NCI-H2081 treated with DMSO at 0.1 percent for 48 hours (cell line): ENCODE data around the gene TTC13.

ENCODE experiments used
- DNase-seq: peaks from one replicate; lab custom pipeline; 2025; lab: John Stamatoyannopoulos, UW

Gene TTC13

DNA sequence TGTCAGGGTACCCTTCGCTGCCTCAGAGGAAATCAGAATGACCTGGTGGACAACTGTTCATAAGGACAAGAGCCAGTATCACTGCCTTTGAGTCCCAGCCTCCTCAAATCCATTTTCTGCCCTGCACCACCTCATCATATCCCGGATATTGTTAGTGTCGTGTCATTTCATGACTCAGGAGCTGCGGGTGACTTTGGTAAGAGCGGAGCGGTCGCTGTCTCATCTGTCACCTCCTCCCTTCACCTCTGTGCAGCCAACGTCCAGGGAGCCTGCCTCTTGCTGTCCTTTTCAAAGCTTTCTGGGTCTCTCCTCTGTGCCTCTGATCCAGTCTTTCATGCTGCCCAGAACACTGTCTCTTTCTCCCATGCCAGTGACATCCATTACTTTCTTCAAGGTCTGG lies 103.3 kb downstream of the TTC13 start:
- no peak for DNase-seq

DNA sequence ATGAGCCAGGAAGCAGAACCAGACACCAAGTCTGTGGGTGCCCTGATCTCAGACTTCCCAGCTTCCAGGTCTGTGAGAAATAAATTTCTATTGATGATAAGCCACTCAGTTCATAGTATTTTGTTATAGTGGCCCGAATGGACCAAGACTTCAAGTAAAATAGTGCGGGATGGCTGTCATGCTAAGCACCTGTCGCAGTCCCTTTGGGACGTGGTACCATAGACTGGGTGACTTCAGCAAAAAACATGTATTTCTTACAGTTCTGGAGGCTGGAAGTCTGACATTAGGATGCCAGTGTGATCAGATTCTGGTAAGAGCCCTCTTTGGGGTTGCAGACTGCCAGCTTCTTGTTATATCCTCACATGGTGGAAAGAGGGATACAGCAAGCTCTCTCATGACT lies 107.7 kb downstream of the TTC13 start:
- no peak for DNase-seq

DNA sequence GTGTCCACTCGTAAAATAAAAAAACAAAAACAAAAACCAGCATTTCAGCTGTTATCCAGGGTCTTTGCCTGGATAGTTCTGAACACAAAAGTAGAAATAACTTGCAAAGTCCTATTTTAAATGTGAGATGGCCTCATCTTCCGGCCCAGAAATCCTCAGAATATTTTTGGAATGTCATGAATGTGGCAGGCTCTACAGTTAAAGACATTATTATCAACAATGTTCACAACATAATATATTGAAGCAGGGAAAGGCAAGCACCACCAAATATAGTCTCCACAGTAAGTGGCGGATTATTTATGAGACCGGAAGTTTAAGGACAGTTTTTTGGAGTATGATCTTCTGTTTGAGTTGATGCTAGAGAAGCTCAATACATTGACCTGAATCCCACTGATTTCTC lies 109.2 kb downstream of the TTC13 start:
- DNase-seq: no peak

DNA sequence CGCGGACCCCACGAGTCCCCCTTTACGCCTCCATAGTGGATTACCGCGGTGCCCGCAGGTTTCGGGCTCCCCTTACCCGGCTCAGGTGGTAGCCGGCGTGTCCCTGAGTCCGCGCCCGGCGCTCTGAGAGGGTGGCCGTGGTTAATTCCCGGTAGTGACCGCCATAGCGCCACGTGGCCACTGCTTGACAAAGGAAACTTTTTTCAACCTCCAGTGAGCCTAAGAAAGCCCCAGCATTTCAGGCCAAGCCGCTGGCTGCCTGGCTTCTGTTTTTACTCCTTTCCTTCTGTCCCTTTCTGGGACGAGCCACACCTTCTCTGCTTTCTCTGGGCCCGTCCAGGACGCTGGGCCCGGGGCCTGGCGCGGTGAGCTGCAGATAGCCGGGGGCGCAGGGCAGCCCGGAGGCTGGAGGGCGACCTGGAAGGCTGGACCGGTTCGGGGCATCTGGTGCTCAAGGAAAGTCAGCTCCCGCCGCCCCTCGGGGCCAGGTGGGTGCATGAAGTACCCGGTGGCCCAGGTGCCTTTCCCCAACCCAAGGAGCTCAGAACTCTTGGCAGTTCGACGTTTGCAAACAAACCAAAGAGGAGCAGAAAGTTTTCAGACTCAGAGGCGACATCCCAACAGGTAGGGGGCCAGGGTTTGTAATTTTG lies 109.8 kb downstream of the TTC13 start:
- DNase-seq: no peak

DNA sequence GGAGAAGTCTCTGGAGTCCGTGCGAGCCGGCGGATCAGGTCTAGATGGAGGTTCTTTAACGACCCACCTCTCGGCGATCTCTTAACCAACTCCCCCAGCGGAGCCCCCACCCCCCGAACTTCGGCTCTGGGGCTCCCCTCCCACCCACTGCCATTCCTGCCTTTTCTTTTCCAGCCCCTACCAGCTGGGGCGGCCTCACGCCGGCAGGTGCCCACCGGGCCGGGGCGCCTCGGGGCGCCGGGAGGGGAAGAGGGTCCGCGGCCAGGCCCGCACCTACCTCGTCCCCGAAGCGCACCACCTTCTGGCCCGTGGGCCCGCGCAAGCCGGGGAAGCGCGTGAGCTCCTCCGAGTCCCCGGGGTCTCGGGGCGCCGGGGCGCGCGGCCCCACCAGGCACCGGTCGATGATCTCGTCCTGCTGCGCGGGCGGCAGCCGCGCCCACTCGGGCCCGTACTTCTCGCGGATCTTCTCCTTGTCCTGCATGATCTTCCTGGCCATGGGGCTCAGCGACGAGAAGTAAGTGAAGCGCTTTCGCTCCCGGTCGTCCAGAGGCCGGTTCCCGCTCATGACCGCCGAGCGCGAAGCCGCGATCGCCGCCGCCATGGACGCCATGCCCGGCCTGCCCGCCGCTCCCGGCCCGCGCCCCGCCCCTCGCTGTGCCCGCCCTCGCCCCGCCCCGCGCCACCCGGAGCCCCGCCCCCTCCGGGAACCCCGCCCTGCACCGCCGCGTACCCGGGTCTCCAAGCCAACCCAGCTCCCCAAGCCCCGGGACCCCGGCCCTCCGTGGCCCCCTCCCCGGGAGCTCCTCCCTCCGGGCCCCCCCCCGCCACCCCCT lies 110.5 kb downstream of the TTC13 start, which contains the start of gene C1orf198:
Gene C1orf198 (minus strand): TSS at position 619 of the 833 bp plus-strand sequence. CDS start 9 bp downstream, at position 610.
- DNase-seq: no peak

DNA sequence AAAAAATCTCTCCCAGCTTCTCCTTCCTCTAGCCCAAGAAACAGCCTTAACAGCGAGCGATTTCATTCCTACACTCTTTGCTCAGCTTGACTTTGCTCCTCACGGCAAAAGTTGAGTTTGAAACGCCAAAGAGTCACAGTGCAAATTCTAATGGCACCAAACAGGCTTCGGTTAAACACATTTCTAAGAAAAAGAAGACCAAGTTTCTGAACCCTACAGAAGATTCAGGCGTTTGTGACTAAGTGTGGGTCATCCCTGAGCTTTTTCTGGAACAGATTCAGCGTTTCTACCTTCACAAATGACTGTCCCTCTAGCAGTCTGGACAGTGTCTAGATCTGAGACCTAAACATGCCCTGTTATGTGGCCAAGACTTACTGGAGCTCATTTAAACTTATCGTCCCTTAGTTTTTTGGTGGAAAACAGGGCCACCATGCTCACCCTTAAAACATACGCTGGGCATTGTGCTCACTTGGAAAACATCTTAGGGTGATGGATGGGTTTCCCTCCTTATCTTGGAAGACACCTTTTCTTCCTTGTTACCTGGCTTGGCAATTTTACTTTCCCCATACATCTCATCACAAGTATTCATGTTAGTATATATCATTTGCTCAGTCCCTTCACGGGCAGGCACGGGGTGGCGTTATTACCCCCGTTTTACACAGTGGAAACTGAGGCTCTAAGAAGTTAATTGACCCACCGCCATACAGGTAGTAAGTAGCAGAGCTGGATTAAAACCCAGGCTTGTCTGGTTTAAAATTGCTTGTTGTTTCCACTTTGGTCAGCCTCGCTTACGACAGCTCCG lies 111.4 kb downstream of the TTC13 start:
- DNase-seq: no peak

DNA sequence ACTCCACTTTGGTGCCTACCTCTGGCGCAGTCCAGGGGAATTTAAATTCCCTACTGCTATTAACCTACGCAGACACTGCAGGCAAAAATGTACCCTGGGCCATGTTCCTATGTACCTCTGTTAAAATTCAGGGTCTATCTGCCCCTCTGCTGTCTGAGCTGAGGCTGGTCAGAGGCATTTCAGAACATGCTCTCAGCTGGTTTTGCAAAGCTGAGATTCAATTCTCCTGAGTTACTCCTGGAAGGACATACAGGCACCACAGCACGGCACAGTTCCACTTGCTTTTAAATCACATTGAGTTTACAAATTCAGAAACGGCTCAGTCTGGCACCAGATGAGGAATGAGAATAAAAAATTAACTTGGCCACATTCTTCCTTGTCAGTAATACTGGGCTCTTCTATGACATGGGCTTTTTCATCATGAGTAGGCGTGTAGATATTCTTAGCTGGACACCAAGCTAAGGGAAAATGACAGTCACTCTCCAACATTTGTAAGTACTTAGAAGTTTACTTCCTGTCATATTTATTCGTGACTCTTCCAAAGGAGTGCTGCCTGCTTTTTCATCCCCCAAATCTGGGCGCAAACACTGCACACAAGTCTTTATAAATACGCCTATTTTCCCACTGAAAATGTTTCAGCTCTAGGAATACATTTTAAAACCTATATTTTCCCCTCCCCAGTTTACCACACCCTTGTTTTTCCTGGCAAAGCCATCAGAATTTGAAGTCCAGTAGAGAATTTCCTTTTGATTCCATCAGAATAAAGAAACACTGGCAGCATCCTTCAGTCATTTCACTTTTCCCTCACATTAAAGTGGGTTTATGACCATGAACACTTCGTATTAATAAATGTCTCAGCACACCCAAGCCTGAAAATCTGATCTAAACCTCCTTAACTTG lies 112.2 kb downstream of the TTC13 start:
- no peak for DNase-seq

DNA sequence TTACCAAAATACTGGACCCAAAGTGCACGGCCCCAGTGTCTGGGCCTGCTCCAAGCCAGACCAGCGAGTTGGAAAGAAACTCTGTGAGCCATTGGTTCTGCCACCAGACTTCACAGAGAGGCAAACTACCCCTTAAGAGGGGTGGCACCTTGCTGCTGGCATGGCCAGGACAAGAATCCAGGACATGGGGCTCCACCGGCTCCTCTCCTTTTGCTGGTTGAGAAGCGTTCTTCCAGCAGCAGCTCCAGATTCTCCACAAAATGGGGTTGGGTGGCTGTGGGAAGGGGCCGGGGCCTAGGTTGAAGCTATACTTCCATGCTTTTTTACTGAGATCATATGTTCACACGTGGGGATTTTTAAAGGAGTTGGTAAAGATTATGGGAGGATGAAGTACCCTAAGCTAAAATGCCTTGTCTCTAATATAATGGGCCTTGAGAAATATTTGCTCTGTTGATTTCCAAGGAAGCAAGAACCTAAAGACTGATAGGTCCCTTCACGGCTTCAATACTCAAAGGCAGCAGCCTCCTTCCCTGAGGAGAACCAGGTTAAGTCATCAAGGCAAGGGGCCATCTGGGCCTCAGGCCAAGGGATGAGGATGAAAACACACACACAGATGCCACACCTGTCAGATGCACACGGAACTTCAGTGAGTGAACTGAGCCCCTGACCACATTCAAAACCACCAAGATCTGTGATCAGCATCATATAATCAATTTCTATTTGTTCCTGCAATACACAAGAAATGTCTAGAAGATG lies 113.4 kb downstream of the TTC13 start:
- no peak for DNase-seq

DNA sequence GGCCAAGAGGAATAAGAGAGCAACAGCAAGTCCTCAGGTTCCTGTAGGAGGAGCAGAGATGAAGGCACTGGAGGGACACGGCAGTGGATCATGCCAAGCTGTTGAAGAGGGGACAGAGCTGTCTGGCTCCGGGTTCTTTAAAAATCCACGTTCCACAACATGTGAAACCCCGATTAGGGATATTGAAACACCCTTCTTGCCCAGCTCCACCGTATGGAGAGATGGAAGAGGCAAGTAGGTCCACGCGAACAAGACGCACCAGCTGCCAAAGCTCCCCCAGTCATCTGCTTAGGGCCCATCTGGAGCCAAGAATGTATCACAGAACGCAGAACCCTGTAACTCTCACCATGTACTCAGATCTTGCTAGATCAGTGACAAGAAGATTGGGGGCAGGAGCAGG lies 114.2 kb downstream of the TTC13 start:
- no peak for DNase-seq

DNA sequence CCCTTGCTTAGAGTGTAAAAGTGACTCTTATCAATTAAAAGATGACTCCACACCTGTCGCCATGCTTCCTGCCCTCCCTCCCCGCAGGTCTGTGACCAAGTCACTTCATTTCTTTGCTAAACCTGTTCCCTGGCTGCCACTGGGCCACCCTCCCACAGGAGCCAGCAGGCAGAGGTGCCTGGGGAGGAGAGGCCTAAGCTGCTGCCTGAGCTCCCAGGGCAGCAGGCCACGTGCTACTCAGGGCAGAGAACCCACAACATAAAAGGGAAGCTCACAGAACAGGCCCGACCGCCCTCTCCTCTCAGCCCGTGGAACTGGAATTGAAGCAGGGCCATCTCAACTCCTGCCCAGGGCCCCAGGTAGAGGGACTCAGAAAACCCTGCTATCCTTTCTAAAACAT lies 115.2 kb downstream of the TTC13 start:
- no peak for DNase-seq

DNA sequence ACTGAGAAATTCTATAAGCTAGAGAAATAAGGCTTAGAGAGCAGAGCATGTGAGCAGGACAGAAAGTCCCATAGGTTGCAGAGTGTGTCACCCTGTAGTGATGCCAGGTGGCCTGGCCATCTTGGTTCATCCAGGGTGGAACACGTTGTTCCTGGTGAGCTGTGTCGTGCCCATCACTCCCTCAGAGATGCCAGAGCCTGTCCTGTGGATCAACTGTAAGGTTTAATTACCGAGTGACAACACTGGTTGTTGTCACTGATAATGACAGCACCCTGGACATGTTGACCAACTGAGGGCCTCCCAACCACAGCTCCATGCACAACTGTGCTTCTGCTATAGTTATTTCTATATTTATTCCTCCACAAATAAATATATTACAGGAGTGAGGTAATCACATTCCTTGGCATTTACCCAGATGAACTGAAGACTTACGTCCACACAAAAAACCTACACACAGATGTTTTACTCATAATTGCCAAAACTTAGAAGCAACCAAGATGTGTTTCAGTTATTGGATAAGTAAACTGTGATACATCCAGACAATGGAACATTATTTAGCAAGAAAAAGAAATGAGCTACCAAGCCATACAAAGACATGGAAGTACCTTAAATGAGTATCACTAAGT lies 116.6 kb downstream of the TTC13 start:
- DNase-seq: no peak

DNA sequence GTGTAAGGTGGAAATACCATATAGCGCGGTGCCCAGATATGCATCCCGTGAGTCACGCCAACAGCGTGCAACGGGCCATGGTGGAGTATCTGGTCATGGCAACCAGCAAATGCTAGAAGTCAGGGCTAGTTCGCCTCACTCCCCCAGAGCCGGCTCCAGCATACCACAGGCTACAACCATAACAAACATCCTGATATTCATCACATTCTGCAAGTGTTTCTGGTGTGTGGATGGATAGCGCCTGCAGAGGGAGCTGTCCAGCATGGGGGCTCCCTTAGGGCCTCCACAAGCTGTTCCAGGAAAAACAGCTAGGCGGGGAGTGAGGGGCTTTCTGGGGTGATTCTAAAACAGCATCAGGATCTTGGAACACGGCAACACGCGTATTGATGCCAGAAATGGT lies 117.2 kb downstream of the TTC13 start:
- DNase-seq: no peak

DNA sequence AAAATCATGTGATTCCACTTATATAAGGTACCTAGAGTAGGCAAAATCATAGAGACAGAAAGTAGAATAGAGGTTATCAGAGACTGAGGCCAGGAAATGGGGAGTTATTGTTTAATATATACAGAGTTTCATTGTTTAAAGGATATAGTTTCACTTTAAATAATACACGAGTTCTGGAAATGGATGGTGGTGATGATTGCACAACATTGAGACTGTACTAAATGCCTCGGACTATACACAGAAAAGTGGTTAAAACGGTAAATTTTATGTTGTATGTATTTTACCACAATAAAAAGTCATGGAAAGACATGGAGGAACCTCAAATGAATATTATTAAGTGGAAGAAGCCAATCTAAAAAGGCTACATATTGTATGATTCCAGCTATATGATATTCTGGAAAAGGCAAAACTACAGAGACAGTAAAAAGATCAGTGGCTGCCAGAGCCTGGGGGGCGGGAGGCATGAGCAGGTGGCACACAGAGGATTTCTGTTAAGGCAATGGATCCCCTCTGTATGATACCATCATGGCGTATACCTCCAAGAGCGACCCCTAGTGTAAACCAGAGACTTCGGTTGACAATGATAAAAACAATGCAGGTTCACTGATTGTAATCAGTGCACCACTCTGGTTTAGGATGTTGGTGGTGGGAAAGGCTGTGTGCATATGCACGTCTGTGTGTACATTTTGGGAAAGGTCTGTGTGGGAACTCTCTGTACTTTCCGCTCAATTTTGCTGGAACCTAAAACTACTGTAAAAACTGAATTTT lies 117.9 kb downstream of the TTC13 start:
- no peak for DNase-seq

DNA sequence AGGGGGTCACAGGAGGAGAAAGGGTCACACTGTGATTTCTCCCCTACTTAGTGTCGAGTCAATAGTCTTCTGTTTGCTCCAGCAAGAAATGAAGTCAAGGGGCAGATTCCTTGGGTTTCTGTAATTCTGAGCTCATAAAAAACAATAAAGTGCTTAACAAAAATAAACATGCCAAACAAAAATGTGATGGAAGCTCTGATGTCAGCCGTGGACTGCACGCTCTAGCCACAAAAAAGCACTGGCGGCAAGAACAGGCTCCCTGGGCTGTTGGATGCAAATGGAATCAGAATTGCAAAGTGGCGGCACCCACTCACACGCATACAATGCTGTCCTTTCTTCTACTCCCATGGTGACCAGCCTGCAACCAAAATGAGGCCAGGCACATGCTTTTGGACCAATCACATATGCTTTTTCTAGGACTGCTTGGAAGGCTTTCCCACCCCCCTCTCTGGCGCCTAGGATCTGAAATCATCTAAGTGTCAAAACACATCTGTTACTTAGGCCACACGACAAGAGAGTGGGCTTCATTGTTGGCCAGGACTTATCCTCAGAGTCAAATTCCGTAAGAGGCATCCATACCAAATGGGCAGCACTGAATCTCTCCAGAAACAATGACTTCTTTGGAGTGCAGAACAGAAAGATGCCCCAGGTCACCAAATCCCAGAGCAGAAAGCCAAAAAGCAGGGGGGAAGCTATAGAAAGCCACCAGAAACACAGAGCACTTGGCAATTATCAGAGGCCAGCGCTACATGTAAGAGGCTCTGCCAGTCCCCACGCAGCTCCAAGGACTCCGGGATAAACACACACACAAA lies 119.5 kb downstream of the TTC13 start:
- DNase-seq: no peak

DNA sequence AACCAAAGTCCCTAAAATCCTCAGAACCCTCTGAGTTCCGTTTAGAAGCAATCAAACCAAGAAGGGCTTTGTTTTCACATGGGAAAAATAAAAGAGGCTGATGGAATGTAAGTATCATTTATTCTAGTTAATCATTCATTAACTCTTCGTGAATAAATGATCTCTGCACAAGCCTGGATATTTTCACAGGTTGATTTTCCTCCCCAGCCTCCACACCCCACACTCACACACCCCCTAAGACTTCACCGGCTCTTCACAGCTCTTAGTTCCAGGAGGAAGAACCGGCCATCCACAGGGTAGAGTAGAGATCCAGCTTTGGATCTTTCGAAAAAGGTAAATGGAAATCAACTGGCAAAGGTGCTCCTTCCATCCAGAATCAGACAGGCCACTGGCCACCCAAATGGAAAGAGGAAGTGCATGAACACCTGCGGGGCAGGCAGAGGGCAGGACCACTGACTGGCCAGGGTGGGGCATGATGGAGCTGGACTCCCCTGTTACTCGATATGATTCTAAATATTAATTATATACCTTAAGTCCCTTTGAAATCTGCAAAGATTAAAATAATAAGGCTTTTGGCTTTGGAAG lies 120.3 kb downstream of the TTC13 start:
- DNase-seq: no peak

DNA sequence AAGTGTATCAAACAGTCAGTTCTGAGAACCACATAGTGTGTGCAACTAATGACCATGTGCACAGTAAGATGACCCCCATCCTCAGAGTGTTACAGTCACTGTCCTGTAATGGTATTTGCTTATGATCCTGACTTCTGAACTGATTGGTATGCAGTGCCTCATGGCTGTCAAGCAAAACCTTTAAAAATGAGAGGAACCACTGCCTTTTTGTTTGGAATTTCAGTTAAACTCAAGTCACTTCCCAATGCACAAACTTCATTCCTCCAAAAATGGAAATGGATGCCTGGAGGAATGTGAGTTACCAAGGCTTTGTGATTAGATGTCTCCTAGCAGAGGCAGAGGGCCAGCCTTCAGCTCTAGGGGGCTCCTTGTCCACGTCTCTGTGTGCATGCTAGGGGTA lies 120.8 kb downstream of the TTC13 start:
- no peak for DNase-seq

DNA sequence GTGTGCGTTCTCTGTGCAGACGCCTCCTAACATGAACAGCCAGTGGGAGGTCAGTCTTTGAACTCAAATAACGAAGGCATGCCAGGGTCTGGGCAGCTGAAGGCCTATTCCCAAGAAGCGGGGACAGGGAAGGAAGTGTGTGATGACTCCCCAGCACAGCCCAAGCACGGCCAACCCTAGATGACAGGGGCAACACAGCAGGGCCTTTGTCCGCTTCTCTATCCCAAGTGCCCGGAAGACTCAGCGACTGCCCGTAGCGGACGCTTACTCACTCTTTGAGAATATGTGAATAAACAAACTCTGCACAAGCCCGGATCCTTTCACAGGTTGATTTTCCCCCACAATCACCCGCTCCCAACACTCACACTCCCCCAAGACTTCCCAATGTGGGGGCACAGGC lies 121.6 kb downstream of the TTC13 start:
- no peak for DNase-seq
